Loucy (cell line): Measurements from ENCODE around the gene JAG2.

Experiments used
- CTCF ChIP-seq: fragments of 200-600 bp; sonication (generic); conservative IDR thresholded peaks from 2 replicates; pipeline ENCODE4 v1.5.1; 2014; ENCODE audit warnings: mild to moderate bottlenecking, antibody characterized with exemption, low read length
- EZH2phosphoT487 ChIP-seq: fragments of 200-600 bp; IDR thresholded peaks from 2 replicates; pipeline ENCODE4 v1.6.1; 2018; ENCODE audit warnings: antibody characterized with exemption, mild to moderate bottlenecking, moderate library complexity, borderline replicate concordance

- TF ChIP-seq CTCF (no peak), EZH2phosphoT487 (no peak)
Observed at GRCh38 chr14:105135700-105136395, 32.7 kb downstream of the JAG2 start.
